NB4 (cell line): ENCODE data around the gene SMIM43.

ENCODE experiments used
- DNase-seq: peaks from one replicate; pipeline ENCODE4 v3.0.0; 2010; ENCODE audit warnings: low read depth
- H3K4me3 ChIP-seq: one replicate; pipeline ENCODE4 v1.5.1; 2011; ENCODE audit warnings: mild to moderate bottlenecking, low read depth, low read length, moderate library complexity
- CTCF ChIP-seq: IDR thresholded peaks from one replicate; pipeline ENCODE4 v1.5.1; 2012; ENCODE audit warnings: low read depth, low read length
- MAX ChIP-seq: IDR thresholded peaks from 2 replicates; pipeline ENCODE4 v1.6.1; 2011; ENCODE audit warnings: low read depth, low read length
- MYC ChIP-seq: IDR thresholded peaks from 2 replicates; pipeline ENCODE4 v1.6.1; 2011; ENCODE audit warnings: low read depth, low read length
- POLR2A ChIP-seq: IDR thresholded peaks from 2 replicates; pipeline ENCODE4 v1.6.1; 2011; ENCODE audit warnings: mild to moderate bottlenecking; ENCODE audit not compliant: insufficient read length; ENCODE audit errors: extremely low read depth

Gene SMIM43

GRCh38 chr4:121724671-121725070 is 40.3 kb downstream of the SMIM43 start:
- no peak for DNase-seq
- H3K4me3 ChIP-seq = no peak overlapping the region
- TF ChIP-seq POLR2A (no peak), MAX (no peak), CTCF (no peak), MYC (no peak)

GRCh38 chr4:121721700-121722099 is 43.3 kb downstream of the SMIM43 start:
- no peak for TF ChIP-seq MAX
- no peak for TF ChIP-seq MYC
- TF ChIP-seq CTCF = no peak
- TF ChIP-seq POLR2A = no peak
- H3K4me3 ChIP-seq = no peak overlapping the region
- no peak for DNase-seq

GRCh38 chr4:121720109-121720508 is 44.9 kb downstream of the SMIM43 start:
- no peak for DNase-seq
- TF ChIP-seq CTCF = no peak
- TF ChIP-seq MAX = no peak
- no peak for TF ChIP-seq MYC
- TF ChIP-seq POLR2A = no peak
- no peak overlapping the region for H3K4me3 ChIP-seq

GRCh38 chr4:121717680-121718237 is 47.2 kb downstream of the SMIM43 start:
- no peak for DNase-seq
- TF ChIP-seq POLR2A (no peak), CTCF (no peak), MAX (no peak), MYC (no peak)
- H3K4me3 ChIP-seq = no peak overlapping the region

- no peak for DNase-seq
- TF ChIP-seq CTCF (no peak), MYC (no peak), POLR2A (no peak), MAX (no peak)
- H3K4me3 ChIP-seq = no peak overlapping the region
These were observed 50.4 kb downstream of the SMIM43 start for GRCh38 chr4:121714548-121714947.

GRCh38 chr4:121712783-121713182 is 52.2 kb downstream of the SMIM43 start:
- TF ChIP-seq MAX = no peak
- no peak for TF ChIP-seq MYC
- TF ChIP-seq CTCF = no peak
- TF ChIP-seq POLR2A = no peak
- no peak overlapping the region for H3K4me3 ChIP-seq
- no peak for DNase-seq
